GM21367 (cell line): ENCODE measurements around the gene TMED8.

Experiments
- ATAC-seq: cut with Tn5 transposase; IDR thresholded peaks from one replicate; pipeline ENCODE4 v1.9.1; 2021; ENCODE audit not compliant: unreplicated experiment

The TMED8 gene

DNA sequence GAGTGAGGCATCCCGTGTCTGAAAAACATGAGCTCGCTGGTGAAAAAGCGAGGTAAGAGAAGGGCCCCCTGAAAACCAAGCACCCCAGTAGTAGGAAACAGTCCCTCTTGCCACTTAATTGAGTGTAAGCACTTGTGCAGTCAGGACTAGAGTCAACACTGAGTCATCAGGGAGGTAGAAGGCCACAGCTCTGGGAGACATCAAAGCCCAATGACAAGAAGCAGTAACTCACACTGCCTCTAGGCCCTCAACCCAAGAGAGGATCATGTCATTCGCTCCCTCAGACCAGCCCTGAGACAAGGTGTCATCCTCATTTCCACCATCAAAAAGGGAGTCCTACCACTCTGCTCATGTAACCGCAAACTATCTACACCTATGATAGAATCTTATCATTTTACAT is 74.0 kb downstream of the TMED8 start:
- ATAC-seq = no peak

DNA sequence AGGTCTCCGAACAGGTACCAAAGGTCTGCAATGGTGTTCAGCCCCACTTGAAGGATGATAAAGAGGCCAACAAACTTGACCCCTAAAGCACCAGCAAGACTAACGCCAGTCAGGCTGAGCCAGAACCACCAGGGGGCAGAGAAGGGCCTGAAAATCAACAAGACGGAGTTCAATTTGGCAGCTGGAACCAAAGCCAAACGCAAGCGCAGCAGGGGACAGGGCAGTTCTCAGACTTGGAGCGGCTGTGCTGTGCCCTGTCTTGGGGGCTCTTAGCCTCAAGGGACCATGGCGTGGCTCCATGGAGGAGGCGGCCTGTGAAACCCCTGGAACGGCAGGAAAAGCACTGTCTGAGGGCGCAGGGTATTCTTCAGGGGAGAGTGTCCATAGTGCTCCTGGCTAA is 75.8 kb downstream of the TMED8 start:
- ATAC-seq = no peak

DNA sequence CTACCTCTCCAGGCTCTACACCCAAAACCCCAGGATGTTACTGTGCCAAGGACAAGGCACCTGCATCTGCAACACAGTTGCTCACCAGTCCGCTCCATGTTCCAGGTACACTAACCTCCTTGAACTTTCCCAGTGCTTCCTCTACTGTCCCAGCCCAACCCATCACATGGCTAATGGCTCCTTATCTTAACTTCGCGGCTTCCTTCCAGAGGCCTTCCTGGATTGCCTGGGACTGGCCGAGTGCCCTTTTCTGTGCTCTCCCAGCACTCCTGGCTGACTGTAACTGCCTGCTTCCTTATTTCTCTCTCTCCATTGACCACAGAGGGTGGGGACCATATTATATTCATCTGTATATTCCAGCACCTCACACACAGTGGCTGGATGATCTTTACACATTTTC is 77.1 kb downstream of the TMED8 start:
- ATAC-seq = no peak

DNA sequence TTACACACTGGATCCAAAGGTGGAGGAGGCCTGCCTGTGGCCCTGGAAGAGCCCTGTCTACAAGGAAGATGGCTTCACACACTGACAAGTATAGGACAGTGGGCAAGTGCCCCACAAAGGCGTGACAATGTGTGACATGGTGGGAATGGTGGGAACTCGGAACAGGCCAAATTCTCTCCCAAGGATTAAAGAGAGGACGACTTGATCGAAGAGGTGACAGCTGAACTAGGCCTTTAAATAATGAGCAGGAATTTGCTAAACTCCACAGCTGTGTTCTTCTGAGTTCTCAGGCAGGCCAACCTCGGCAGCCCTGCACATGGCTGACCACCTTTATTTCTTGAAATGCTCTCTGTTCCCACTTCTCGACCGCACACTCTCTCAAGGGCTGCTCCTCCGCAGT is 80.0 kb downstream of the TMED8 start:
- no peak for ATAC-seq

DNA sequence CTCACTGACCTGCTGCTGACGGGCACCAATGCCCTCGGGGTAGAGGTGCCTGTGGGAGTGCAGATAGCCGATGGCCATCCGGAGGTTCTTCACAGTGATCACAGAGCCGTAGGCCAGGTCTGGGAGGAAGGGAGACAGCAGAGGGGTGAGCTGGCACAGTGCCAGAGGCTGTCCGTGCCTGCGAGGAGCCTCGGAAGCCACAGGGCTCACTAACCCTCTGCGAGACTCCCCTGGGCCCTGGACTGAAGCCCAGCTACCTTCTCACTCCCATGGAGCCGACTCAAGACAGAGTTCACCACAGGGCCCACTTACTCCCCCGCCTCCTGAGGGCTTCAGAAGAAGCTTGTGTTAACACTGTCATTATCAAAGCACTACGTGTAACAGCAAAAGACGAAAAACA is 80.7 kb downstream of the TMED8 start:
- no peak for ATAC-seq

DNA sequence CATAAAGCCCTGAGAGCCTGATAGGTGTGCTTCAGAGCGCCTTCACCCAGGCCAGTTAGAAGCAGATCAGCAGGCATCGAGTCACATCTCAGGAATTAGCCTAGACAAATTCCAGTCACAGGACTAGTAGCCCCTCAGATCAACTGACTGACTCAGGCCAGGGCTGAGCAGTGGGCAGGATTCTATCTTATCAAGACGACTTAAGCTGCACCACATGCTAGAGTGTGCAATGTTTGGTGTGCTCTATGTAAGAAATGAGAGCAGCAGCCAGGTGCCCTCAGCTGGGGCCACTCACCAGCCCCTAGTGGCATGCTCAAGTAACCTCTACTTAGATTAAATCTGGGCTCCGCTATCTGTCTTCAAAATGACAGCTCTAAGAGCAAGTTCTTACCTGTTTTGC is 86.2 kb downstream of the TMED8 start:
- ATAC-seq = no peak

DNA sequence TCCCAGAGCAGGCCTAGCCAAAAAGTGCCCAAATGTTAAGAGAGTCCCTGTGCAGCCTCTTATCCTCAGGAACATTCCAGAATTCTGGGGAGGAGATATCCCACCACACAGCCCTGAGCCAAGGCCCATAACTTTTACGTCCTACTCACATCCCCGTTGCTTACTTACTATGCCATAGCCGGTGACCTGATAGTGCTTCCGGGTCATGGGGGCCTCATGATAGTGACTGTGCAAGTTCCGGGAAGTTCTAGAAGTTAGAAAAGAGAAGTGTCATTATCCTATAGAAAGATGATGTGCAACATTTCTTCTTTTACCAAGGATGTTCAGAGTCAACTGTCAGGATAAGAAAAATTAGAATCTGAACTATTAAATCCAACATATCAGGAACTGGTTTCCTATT is 90.3 kb downstream of the TMED8 start:
- no peak for ATAC-seq
